ENCODE results near the gene HABP2.

GRCh38 chr10:113603057-113603777, 50.4 kb downstream of the HABP2 start:
- TF ChIP-seq, protein P1, sequence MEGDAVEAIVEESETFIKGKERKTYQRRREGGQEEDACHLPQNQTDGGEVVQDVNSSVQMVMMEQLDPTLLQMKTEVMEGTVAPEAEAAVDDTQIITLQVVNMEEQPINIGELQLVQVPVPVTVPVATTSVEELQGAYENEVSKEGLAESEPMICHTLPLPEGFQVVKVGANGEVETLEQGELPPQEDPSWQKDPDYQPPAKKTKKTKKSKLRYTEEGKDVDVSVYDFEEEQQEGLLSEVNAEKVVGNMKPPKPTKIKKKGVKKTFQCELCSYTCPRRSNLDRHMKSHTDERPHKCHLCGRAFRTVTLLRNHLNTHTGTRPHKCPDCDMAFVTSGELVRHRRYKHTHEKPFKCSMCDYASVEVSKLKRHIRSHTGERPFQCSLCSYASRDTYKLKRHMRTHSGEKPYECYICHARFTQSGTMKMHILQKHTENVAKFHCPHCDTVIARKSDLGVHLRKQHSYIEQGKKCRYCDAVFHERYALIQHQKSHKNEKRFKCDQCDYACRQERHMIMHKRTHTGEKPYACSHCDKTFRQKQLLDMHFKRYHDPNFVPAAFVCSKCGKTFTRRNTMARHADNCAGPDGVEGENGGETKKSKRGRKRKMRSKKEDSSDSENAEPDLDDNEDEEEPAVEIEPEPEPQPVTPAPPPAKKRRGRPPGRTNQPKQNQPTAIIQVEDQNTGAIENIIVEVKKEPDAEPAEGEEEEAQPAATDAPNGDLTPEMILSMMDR (IDR thresholded peaks at IDR 0.05; ENCODE audit: insufficient read depth, low read length, poor library complexity, severe bottlenecking) = no peak
- no peak for TF ChIP-seq EZH2phosphoT487 (conservative IDR thresholded peaks at IDR 0.05; ENCODE audit: low read length)
